Measurements from ENCODE around the gene AADAC. TPM values are rescaled to one million over a fixed set of nuclear protein-coding genes. Genes with fewer than 3 reads are reported as not detected.
"Not testable (repeated sequence)": the region's sequence is repeated elsewhere in the genome, so short reads cannot be mapped to it uniquely, and the experiment has no call there.

The AADAC gene
- total RNA-seq (ENCODE audit: low replicate concordance) = 23.3 and 138 TPM in 2 replicates

- no peak for TF ChIP-seq CTCF (IDR thresholded peaks at IDR 0.05; ENCODE audit: insufficient read depth, low read length)
- H3K4me3 ChIP-seq (ENCODE audit: low read depth, low read length) = no peak within 1 kb of the TSS
- peak; percentile 71 for DNase-seq (ENCODE audit: low read depth)
Measured at GRCh38 chr3:151813799-151814198, at the start of gene AADAC. Gene AADAC, plus strand, starts transcription at chr3:151814116. Its CDS starts 47 bp downstream, at chr3:151814163.

GRCh38 chr3:151764699-151765098 lies 49.2 kb upstream of the AADAC start:
- H3K4me3 ChIP-seq (ENCODE audit: low read depth, low read length); DNase-seq (ENCODE audit: low read depth): not testable (repeated sequence)

- no peak for TF ChIP-seq CTCF (IDR thresholded peaks at IDR 0.05; ENCODE audit: insufficient read depth, low read length)
- DNase-seq (ENCODE audit: low read depth) = no peak
- H3K4me3 ChIP-seq (ENCODE audit: low read depth, low read length) = no peak overlapping the region
Measured at GRCh38 chr3:151765685-151766084, 48.2 kb upstream of the AADAC start.

- H3K4me3 ChIP-seq (ENCODE audit: low read depth, low read length) = no peak overlapping the region
- peak; percentile 67 for DNase-seq (ENCODE audit: low read depth)
- TF ChIP-seq CTCF (IDR thresholded peaks at IDR 0.05; ENCODE audit: insufficient read depth, low read length) = no peak
Measured at GRCh38 chr3:151766454-151766853, 47.5 kb upstream of the AADAC start.

- H3K4me3 ChIP-seq (ENCODE audit: low read depth, low read length) = no peak overlapping the region
- DNase-seq (ENCODE audit: low read depth) = no peak
- no peak for TF ChIP-seq CTCF (IDR thresholded peaks at IDR 0.05; ENCODE audit: insufficient read depth, low read length)
Measured at GRCh38 chr3:151768393-151768930, 45.5 kb upstream of the AADAC start.

GRCh38 chr3:151769175-151769574 lies 44.7 kb upstream of the AADAC start:
- DNase-seq (ENCODE audit: low read depth) = no peak
- no peak overlapping the region for H3K4me3 ChIP-seq (ENCODE audit: low read depth, low read length)
- no peak for TF ChIP-seq CTCF (IDR thresholded peaks at IDR 0.05; ENCODE audit: insufficient read depth, low read length)

- H3K4me3 ChIP-seq (ENCODE audit: low read depth, low read length) = peak overlapping the region; percentile 4
- DNase-seq (ENCODE audit: low read depth) = peak; percentile 67
- TF ChIP-seq CTCF (IDR thresholded peaks at IDR 0.05; ENCODE audit: insufficient read depth, low read length) = no peak
Measured at GRCh38 chr3:151770956-151771355, 43.0 kb upstream of the AADAC start.

All from fibroblast of the aortic adventitia (primary cell).